Measurements from ENCODE around the gene EML6.
"Not testable (repeated sequence)": the region's sequence is repeated elsewhere in the genome, so short reads cannot be mapped to it uniquely, and the experiment has no call there.

Gene EML6

GRCh38 chr2:54858021-54858681 is 134.7 kb downstream of the EML6 start:
- no peak for DNase-seq

GRCh38 chr2:54859416-54859815 is 136.0 kb downstream of the EML6 start:
- DNase-seq: no peak

- no peak for DNase-seq
These were observed 136.7 kb downstream of the EML6 start for GRCh38 chr2:54859997-54860701.

GRCh38 chr2:54862229-54862628 is 138.8 kb downstream of the EML6 start:
- DNase-seq: no peak

GRCh38 chr2:54862742-54863141 is 139.3 kb downstream of the EML6 start:
- DNase-seq: no peak

GRCh38 chr2:54863660-54864059 is 140.2 kb downstream of the EML6 start:
- no peak for DNase-seq

GRCh38 chr2:54864096-54864495 is 140.6 kb downstream of the EML6 start:
- no peak for DNase-seq

- DNase-seq: no peak
These were observed 141.3 kb downstream of the EML6 start for GRCh38 chr2:54864727-54865126.

- DNase-seq: no peak
These were observed 142.7 kb downstream of the EML6 start for GRCh38 chr2:54866179-54866578.

- DNase-seq: no peak
These were observed 143.4 kb downstream of the EML6 start for GRCh38 chr2:54866868-54867267.

- DNase-seq: no peak
These were observed 144.0 kb downstream of the EML6 start for GRCh38 chr2:54867457-54867856.

- DNase-seq: no peak
These were observed 148.1 kb downstream of the EML6 start for GRCh38 chr2:54871457-54872107.

GRCh38 chr2:54872780-54873179 is 149.3 kb downstream of the EML6 start:
- DNase-seq: no peak

- not testable (repeated sequence) for DNase-seq
These were observed 149.8 kb downstream of the EML6 start for GRCh38 chr2:54873236-54873635.

GRCh38 chr2:54876764-54877163 is 153.3 kb downstream of the EML6 start:
- DNase-seq: no peak

- no peak for DNase-seq
These were observed 154.7 kb downstream of the EML6 start for GRCh38 chr2:54878182-54878581.

- DNase-seq: no peak
These were observed 155.6 kb downstream of the EML6 start for GRCh38 chr2:54879032-54879431.

- DNase-seq: no peak
These were observed 156.3 kb downstream of the EML6 start for GRCh38 chr2:54879598-54880332.

GRCh38 chr2:54880428-54880827 is 157.0 kb downstream of the EML6 start:
- no peak for DNase-seq

- DNase-seq: no peak
These were observed 158.3 kb downstream of the EML6 start for GRCh38 chr2:54881759-54882158.

GRCh38 chr2:54885891-54886290 is 162.4 kb downstream of the EML6 start:
- DNase-seq: no peak

GRCh38 chr2:54887850-54888545 is 164.5 kb downstream of the EML6 start:
- no peak for DNase-seq

GRCh38 chr2:54889053-54889452 is 165.6 kb downstream of the EML6 start:
- DNase-seq: no peak
